AG04450 (cell line): Measurements from ENCODE around the gene PLXNA2. TPM values are rescaled to one million over a fixed set of nuclear protein-coding genes. Genes with fewer than 3 reads are reported as not detected.

Source experiments
- CTCF ChIA-PET: fragments of 300-600, 350-600 bp; formaldehyde crosslinking; extraction: SDS; loops from one replicate; lab custom pipeline; 2022; ENCODE audit warnings: antibody characterized with exemption, inconsistent platforms; lab: Charles Lee
- POLR2A ChIA-PET: fragments of 350-600 bp; formaldehyde crosslinking; extraction: SDS; loops from one replicate; lab custom pipeline; 2021; ENCODE audit warnings: antibody characterized with exemption, inconsistent platforms; lab: Yijun Ruan, JAX
- DNase-seq: peaks from one replicate; pipeline ENCODE4 v3.0.0-alpha.2; 2011; ENCODE audit warnings: low read depth, low spot score
- H3K27ac ChIP-seq: one replicate; pipeline ENCODE4 v1.5.1; 2012; ENCODE audit warnings: low read depth, low read length, control low read depth
- H3K27me3 ChIP-seq: one replicate; pipeline ENCODE4 v1.6.0; 2012; ENCODE audit warnings: low read length; ENCODE audit not compliant: control insufficient read depth, insufficient read depth
- H3K4me3 ChIP-seq: 2 replicates; pipeline ENCODE4 v1.5.1; 2011; ENCODE audit warnings: mild to moderate bottlenecking, low read depth, low read length, control low read depth
- H3K9me3 ChIP-seq: 2 replicates; pipeline ENCODE4 v1.5.1; 2012; ENCODE audit warnings: low read length; ENCODE audit not compliant: control insufficient read depth, insufficient read depth
- CTCF ChIP-seq: IDR thresholded peaks from 2 replicates; pipeline ENCODE4 v1.5.1; 2011; ENCODE audit warnings: low read depth, low read length, control low read depth, inconsistent platforms
- polyA plus RNA-seq: library from polyadenylated mRNA; depleted of rRNA; stranded (reverse); fragments of >200 nt; gene quantifications from 2 replicates; pipeline ENCODE4 v1.2.3, GENCODE V29; 2011

Gene PLXNA2
- polyA plus RNA-seq, 1 experiment = 0.10 TPM

DNA sequence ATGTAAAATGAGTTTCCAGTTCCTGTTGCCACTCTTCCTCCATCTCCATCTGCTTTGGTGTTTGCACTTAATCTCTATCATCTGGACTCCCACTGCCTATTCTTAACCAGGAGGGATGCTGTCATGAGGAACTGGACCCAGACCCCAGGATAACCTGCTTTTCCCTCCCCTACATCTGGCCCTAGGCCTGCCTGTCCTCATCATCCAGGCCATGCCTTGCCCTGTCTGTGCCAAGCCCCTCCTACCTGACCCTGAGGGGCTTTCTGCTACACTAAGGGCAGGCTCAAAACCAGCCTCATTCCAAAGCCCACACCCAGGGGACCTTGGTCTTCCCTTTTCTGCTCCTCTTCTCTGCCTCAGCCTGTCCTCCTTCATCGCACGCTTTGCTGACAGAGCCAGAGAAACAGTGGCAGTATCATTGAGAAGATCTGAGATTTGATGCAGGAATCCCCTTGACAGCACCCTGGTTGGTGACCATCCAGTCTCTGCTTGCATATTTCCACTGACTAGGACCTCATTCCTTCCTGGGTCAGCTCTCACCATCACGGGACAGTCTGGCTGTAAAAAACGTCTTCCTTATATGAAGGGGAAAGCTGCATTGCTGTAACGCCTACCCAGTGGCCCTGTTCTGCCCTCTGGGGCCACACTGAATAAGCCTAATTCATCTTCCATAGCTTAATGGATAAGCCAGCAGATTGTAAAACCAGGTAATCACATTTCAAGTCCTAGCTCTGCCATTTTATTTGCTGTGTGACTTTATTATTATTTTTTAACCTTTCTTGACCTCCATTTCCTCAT lies 38.8 kb downstream of the PLXNA2 start:
- no peak for DNase-seq
- H3K27ac ChIP-seq = no peak overlapping the region
- no peak overlapping the region for H3K4me3 ChIP-seq
- ChIA-PET CTCF (interaction anchor here (0.5 to 2.2 kb wide), 5 partner anchors 20 to 242 kb away, joined by 3 to 8 read pairs (median 4); partner anchors contain the start of gene PLXNA2), POLR2A (no interaction called here)
- no peak for TF ChIP-seq CTCF
- no peaks in the 10 kb centered on the region for H3K27me3 ChIP-seq
- no peaks in the 10 kb centered on the region for H3K9me3 ChIP-seq

DNA sequence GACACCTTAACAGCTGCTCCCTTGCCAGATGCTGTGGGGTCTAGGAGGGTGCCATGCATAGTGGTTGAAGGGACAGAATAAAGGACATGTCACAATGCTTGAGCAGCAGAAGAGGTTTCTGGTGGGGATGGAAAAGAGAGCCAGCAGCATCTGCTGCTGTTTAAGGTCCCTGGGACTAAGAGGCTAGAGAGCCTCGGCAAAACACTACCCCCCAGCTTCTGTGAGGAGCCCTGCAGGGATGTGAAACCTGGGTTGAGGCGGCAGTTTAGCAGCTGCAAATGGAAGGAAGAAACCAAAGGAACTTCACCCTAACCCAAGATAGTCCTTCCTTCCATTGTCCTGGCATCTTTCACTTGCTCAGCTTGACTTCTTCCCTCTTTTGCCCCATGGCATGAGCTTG lies 39.4 kb downstream of the PLXNA2 start:
- POLR2A ChIA-PET = no interaction called here
- no peaks in the 10 kb centered on the region for H3K9me3 ChIP-seq
- H3K27me3 ChIP-seq = no peaks in the 10 kb centered on the region
- no peak for DNase-seq
- no peak overlapping the region for H3K27ac ChIP-seq
- no peak for TF ChIP-seq CTCF
- CTCF ChIA-PET = interaction anchor here (2.0 to 2.2 kb wide), 2 partner anchors 40 to 183 kb away, joined by 6 to 7 read pairs; partner anchors contain the start of gene PLXNA2
- no peak overlapping the region for H3K4me3 ChIP-seq

GRCh38 chr1:208203848-208204609 lies 40.2 kb downstream of the PLXNA2 start:
- no peak for DNase-seq
- ChIA-PET POLR2A (interaction anchor here (1.1 kb wide), 1 partner anchor 17 kb away, joined by 3 read pairs; no protein-coding TSS in a partner anchor), CTCF (interaction anchor here (0.8 to 2.2 kb wide), 4 partner anchors 34 to 182 kb away, joined by 3 to 7 read pairs (median 4); partner anchors contain the start of gene PLXNA2)
- no peaks in the 10 kb centered on the region for H3K9me3 ChIP-seq
- H3K4me3 ChIP-seq = no peak overlapping the region
- H3K27me3 ChIP-seq = no peaks in the 10 kb centered on the region
- TF ChIP-seq CTCF = no peak
- no peak overlapping the region for H3K27ac ChIP-seq

DNA sequence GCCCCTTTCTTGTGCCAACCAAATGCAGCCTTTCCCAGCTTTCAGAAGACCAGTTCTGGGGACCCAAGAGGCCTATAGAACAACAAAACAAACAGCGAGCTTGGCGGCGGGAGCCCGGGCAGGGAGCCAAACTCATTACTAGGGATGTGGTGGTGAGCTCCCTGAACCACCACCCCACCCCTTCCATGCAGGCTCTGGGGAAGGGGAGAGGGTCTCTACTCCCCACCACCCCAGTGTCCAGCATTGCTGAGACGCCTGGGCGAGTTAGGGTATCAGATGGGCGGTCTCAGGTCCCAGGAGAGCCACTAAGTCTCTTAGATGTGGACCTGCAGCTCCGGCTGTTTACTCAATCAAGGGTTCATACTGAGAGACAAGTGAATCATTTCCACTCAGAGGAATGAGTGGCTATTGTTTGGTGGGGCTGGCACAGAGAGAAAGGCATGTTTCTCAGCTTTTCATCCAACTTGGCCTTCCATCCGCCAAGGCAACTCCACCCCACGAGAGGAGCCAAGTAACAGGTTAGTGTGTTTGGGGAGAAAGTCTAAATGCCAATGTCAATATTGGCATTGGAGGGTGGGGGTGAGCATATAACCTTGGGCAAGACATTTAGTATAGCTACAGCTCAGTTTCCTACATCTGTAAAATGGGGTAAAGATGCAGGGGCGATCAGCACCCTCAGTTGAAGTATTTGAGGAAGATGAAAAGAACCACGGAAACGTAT lies 40.9 kb downstream of the PLXNA2 start:
- TF ChIP-seq CTCF = no peak
- DNase-seq = no peak
- POLR2A ChIA-PET = interaction anchor here (0.9 to 1.1 kb wide), 2 partner anchors 13 to 18 kb away, joined by 3 read pairs; no protein-coding TSS in a partner anchor
- H3K27ac ChIP-seq = no peak overlapping the region
- CTCF ChIA-PET = interaction anchor here (0.8 to 2.0 kb wide), 4 partner anchors 35 to 406 kb away, joined by 3 to 6 read pairs (median 4); no protein-coding TSS in a partner anchor
- no peaks in the 10 kb centered on the region for H3K27me3 ChIP-seq
- H3K9me3 ChIP-seq = no peaks in the 10 kb centered on the region
- no peak overlapping the region for H3K4me3 ChIP-seq
